Loucy (cell line): ENCODE measurements around the gene EDEM2.
A peak's percentile ranks its signal among the peaks of the same experiment; 100 is the strongest.
"Not testable (repeated sequence)": the region's sequence is repeated elsewhere in the genome, so short reads cannot be mapped to it uniquely, and the experiment has no call there.

ENCODE experiments used
- H2AFZ ChIP-seq: fragments of 200-600 bp; sonication (generic); 2 replicates; pipeline ENCODE4 v1.6.0; 2016; ENCODE audit warnings: antibody characterized with exemption, mild to moderate bottlenecking, low read length, moderate library complexity
- H3F3A ChIP-seq: fragments of 200-600 bp; 2 replicates; pipeline ENCODE4 v1.6.0; 2016; ENCODE audit warnings: antibody characterized with exemption, low read depth, mild to moderate bottlenecking
- H3K27me3 ChIP-seq: fragments of 200-600 bp; sonication (generic); 2 replicates; pipeline ENCODE4 v1.6.1; 2014; ENCODE audit warnings: low read length, mild to moderate bottlenecking; ENCODE audit not compliant: insufficient read depth, poor library complexity, severe bottlenecking
- H3K36me3 ChIP-seq: fragments of 200-600 bp; sonication (generic); 2 replicates; pipeline ENCODE4 v1.6.1; 2016; ENCODE audit warnings: low read length; ENCODE audit not compliant: insufficient read depth
- H3K4me1 ChIP-seq: fragments of 200-600 bp; sonication (generic); 2 replicates; pipeline ENCODE4 v1.5.1; 2014; ENCODE audit warnings: low read length, mild to moderate bottlenecking; ENCODE audit not compliant: insufficient read depth, poor library complexity, severe bottlenecking
- H3K4me2 ChIP-seq: fragments of 200-600 bp; sonication (generic); 2 replicates; pipeline ENCODE4 v1.6.0; 2014; ENCODE audit warnings: antibody characterized with exemption, low read length, low read depth, mild to moderate bottlenecking; ENCODE audit not compliant: poor library complexity, severe bottlenecking
- H3K4me3 ChIP-seq: fragments of 200-600 bp; sonication (generic); 2 replicates; pipeline ENCODE4 v1.5.1; 2014; ENCODE audit warnings: low read length, mild to moderate bottlenecking, mixed read lengths; ENCODE audit not compliant: poor library complexity, severe bottlenecking
- H3K79me2 ChIP-seq: fragments of 200-600 bp; sonication (generic); 2 replicates; pipeline ENCODE4 v1.6.1; 2014; ENCODE audit warnings: low read length; ENCODE audit not compliant: insufficient read depth
- H3K9ac ChIP-seq: fragments of 200-600 bp; sonication (generic); 2 replicates; pipeline ENCODE4 v1.6.0; 2014; ENCODE audit warnings: mild to moderate bottlenecking, low read depth, low read length, moderate library complexity; ENCODE audit not compliant: poor library complexity, severe bottlenecking
- H3K9me2 ChIP-seq: fragments of 200-600 bp; sonication (generic); replicated peaks from 2 replicates; pipeline ENCODE4 v1.6.1; 2016; ENCODE audit warnings: low read depth, low read length, mixed read lengths
- H3K9me3 ChIP-seq: fragments of 200-600 bp; sonication (generic); 2 replicates; pipeline ENCODE4 v1.6.1; 2014; ENCODE audit warnings: mild to moderate bottlenecking, antibody characterized with exemption, low read length, low read depth; ENCODE audit not compliant: insufficient read depth
- H4K20me1 ChIP-seq: fragments of 200-600 bp; sonication (generic); 2 replicates; pipeline ENCODE4 v1.6.0; 2014; ENCODE audit warnings: antibody characterized with exemption, low read length, mild to moderate bottlenecking; ENCODE audit not compliant: insufficient read depth, poor library complexity, severe bottlenecking
- CTCF ChIP-seq: fragments of 200-600 bp; sonication (generic); conservative IDR thresholded peaks from 2 replicates; pipeline ENCODE4 v1.5.1; 2014; ENCODE audit warnings: mild to moderate bottlenecking, antibody characterized with exemption, low read length
- EZH2phosphoT487 ChIP-seq: fragments of 200-600 bp; IDR thresholded peaks from 2 replicates; pipeline ENCODE4 v1.6.1; 2018; ENCODE audit warnings: antibody characterized with exemption, mild to moderate bottlenecking, moderate library complexity, borderline replicate concordance

EDEM2 gene

GRCh38 chr20:35146920-35147574, at the start of gene EDEM2:
Gene EDEM2, minus strand, starts transcription at chr20:35147336. Its CDS starts 78 bp downstream, at chr20:35147258.
- no peak for TF ChIP-seq EZH2phosphoT487
- no peak for TF ChIP-seq CTCF
- H3K4me1 ChIP-seq, result peaks cover 16% of the 10 kb centered on the region
- peak within 1 kb of the TSS; percentile 98 for H3K4me2 ChIP-seq
- no peaks in the 10 kb centered on the region for H3K36me3 ChIP-seq
- H3K9me2 ChIP-seq, result no peaks in the 10 kb centered on the region
- H3K27me3 ChIP-seq, result no peaks in the 10 kb centered on the region
- no peaks in the 10 kb centered on the region for H4K20me1 ChIP-seq
- H2AFZ ChIP-seq, result peak within 1 kb of the TSS; percentile 97
- H3K9ac ChIP-seq, result peak within 1 kb of the TSS; percentile 83
- H3K4me3 ChIP-seq, result peak within 1 kb of the TSS; percentile 96
- H3K9me3 ChIP-seq, result no peaks in the 10 kb centered on the region
- peaks cover 8% of the 10 kb centered on the region for H3K79me2 ChIP-seq
- no peaks in the 10 kb centered on the region for H3F3A ChIP-seq

- TF ChIP-seq CTCF (no peak), EZH2phosphoT487 (no peak)
- Histone ChIP-seq H3K79me2 (no peaks in the 10 kb centered on the region), H2AFZ (no peak overlapping the region), H3F3A (no peaks in the 10 kb centered on the region), H3K36me3 (no peaks in the 10 kb centered on the region), H3K9ac (no peak overlapping the region), H3K4me3 (no peak overlapping the region), H3K27me3 (no peaks in the 10 kb centered on the region), H4K20me1 (no peaks in the 10 kb centered on the region), H3K9me3 (0 out of 2 replicates have a peak, but pooled peaks cover 6% of the 10 kb centered on the region), H3K9me2 (no peaks in the 10 kb centered on the region), H3K4me2 (no peak overlapping the region), H3K4me1 (no peaks in the 10 kb centered on the region)
Observed at GRCh38 chr20:35196313-35196712, 49.2 kb upstream of the EDEM2 start.

- not testable (repeated sequence) for H4K20me1 ChIP-seq, H3K4me3 ChIP-seq, H3F3A ChIP-seq, H3K4me1 ChIP-seq, H3K9me2 ChIP-seq, H3K4me2 ChIP-seq, H3K79me2 ChIP-seq, H3K27me3 ChIP-seq, H3K9ac ChIP-seq, H2AFZ ChIP-seq, H3K9me3 ChIP-seq, H3K36me3 ChIP-seq
Observed at GRCh38 chr20:35193031-35193791, 46.1 kb upstream of the EDEM2 start.
